Measurements from ENCODE around the gene MMS22L. TPM values are rescaled to one million over a fixed set of nuclear protein-coding genes. Genes with fewer than 3 reads are reported as not detected.

The MMS22L gene
- total RNA-seq, 5 donors from 2014 or later (not counting 1 experiment from before 2014, with no cell fraction given) = 10.2 to 14.0 (median 12.2) TPM

GRCh38 chr6:97129106-97129505 lies 153.9 kb downstream of the MMS22L start:
- Mint-ChIP-seq H3K4me1 (no peaks in the 10 kb centered on the region), H3K4me3 (no peak overlapping the region), H3K36me3 (peaks cover 8% of the 10 kb centered on the region), H3K27ac (no peak overlapping the region), H3K9me3 (no peaks in the 10 kb centered on the region), H3K27me3 (no peaks in the 10 kb centered on the region)
- H3K27ac ChIP-seq (ENCODE audit: low read length) = no peak overlapping the region
- no peaks in the 10 kb centered on the region for H3K4me1 ChIP-seq (ENCODE audit: control insufficient read depth in 1 of 2, extremely low read depth in 1 of 2, insufficient read depth in 2 of 2, low read length in 2 of 2)
- DNase-seq = no peak
- WGBS (ENCODE audit: insufficient coverage) = no CpG with 5 or more reads among the region's 2 CpGs
- no peaks in the 10 kb centered on the region for H3K9me3 ChIP-seq
- no peaks in the 10 kb centered on the region for H3K36me3 ChIP-seq (ENCODE audit: control insufficient read depth in 2 of 2, extremely low read depth in 1 of 2, insufficient read depth in 1 of 2, low read length in 1 of 2)
- ATAC-seq (replicated peaks in 1 of 4) = no peak
- no peak overlapping the region for H3K4me3 ChIP-seq (ENCODE audit: control insufficient read depth in 1 of 2, extremely low read depth in 1 of 2, low read length in 1 of 2)
- POLR2A ChIA-PET = no interaction called here
- no peaks in the 10 kb centered on the region for H3K27me3 ChIP-seq (replicated peaks in 1 of 2; ENCODE audit: control insufficient read depth in 2 of 2, extremely low read depth in 1 of 2, insufficient read depth in 2 of 2, low read length in 1 of 2)
- CTCF ChIA-PET = no interaction called here

DNA sequence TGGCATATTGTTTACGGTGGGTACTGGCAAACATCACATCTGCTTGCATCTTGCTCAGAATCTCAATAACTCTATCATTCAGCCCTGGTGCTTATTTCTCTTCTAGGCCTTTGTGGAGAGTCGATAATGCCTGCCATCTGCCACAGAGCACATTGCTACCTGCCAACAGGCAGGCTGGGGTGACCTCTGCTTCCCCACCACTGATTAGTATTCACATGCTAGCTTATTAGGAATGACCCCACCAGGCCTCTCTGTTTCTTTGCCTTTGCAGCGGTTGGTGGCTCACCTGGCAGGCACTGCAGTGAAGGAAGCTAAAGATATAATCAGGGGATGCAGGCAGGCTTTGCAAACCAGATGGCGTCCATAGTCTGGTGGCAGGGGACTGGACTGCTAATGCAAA lies 154.5 kb downstream of the MMS22L start:
- POLR2A ChIA-PET = no interaction called here
- Histone ChIP-seq H3K4me1 (ENCODE audit: control insufficient read depth in 1 of 2, extremely low read depth in 1 of 2, insufficient read depth in 2 of 2, low read length in 2 of 2) (no peaks in the 10 kb centered on the region), H3K4me3 (ENCODE audit: control insufficient read depth in 1 of 2, extremely low read depth in 1 of 2, low read length in 1 of 2) (no peak overlapping the region), H3K27me3 (replicated peaks in 1 of 2; ENCODE audit: control insufficient read depth in 2 of 2, extremely low read depth in 1 of 2, insufficient read depth in 2 of 2, low read length in 1 of 2) (no peaks in the 10 kb centered on the region), H3K9me3 (no peaks in the 10 kb centered on the region), H3K27ac (ENCODE audit: low read length) (no peak overlapping the region), H3K36me3 (ENCODE audit: control insufficient read depth in 2 of 2, extremely low read depth in 1 of 2, insufficient read depth in 1 of 2, low read length in 1 of 2) (no peaks in the 10 kb centered on the region)
- CTCF ChIA-PET = no interaction called here
- DNase-seq (no peak), ATAC-seq (replicated peaks in 1 of 4) (no peak)
- Mint-ChIP-seq H3K36me3 (peaks cover 8% of the 10 kb centered on the region), H3K4me1 (no peaks in the 10 kb centered on the region), H3K27me3 (no peaks in the 10 kb centered on the region), H3K27ac (no peak overlapping the region), H3K9me3 (no peaks in the 10 kb centered on the region), H3K4me3 (no peak overlapping the region)
- 58% methylated on average over 2 of the region's 4 CpGs for WGBS (ENCODE audit: insufficient coverage)

- Mint-ChIP-seq H3K27ac (no peak overlapping the region), H3K36me3 (peaks cover 17% of the 10 kb centered on the region), H3K27me3 (no peaks in the 10 kb centered on the region), H3K9me3 (peaks cover 9 to 15% (median 10%) of the 10 kb centered on the region in 3 donors), H3K4me1 (no peaks in the 10 kb centered on the region), H3K4me3 (no peak overlapping the region)
- Histone ChIP-seq H3K4me1 (ENCODE audit: control insufficient read depth in 1 of 2, extremely low read depth in 1 of 2, insufficient read depth in 2 of 2, low read length in 2 of 2) (no peaks in the 10 kb centered on the region), H3K27me3 (replicated peaks in 1 of 2; ENCODE audit: control insufficient read depth in 2 of 2, extremely low read depth in 1 of 2, insufficient read depth in 2 of 2, low read length in 1 of 2) (no peaks in the 10 kb centered on the region), H3K4me3 (ENCODE audit: control insufficient read depth in 1 of 2, extremely low read depth in 1 of 2, low read length in 1 of 2) (no peak overlapping the region), H3K27ac (ENCODE audit: low read length) (no peak overlapping the region), H3K9me3 (no peaks in the 10 kb centered on the region), H3K36me3 (ENCODE audit: control insufficient read depth in 2 of 2, extremely low read depth in 1 of 2, insufficient read depth in 1 of 2, low read length in 1 of 2) (no peaks in the 10 kb centered on the region)
- no CpG with 5 or more reads among the region's 3 CpGs for WGBS (ENCODE audit: insufficient coverage)
- ATAC-seq (replicated peaks in 1 of 4) (no peak), DNase-seq (no peak)
- CTCF ChIA-PET = interaction anchor here in 1 of 2 donors (0.6 kb wide), 1 partner anchor 323 kb away, joined by 11 read pairs; no protein-coding TSS in a partner anchor
- POLR2A ChIA-PET = no interaction called here
Observed at GRCh38 chr6:97123652-97124051, 159.4 kb downstream of the MMS22L start.

GRCh38 chr6:97123112-97123511 lies 159.9 kb downstream of the MMS22L start:
- H3K27me3 Mint-ChIP-seq = no peaks in the 10 kb centered on the region
- H3K4me1 ChIP-seq (ENCODE audit: control insufficient read depth in 1 of 2, extremely low read depth in 1 of 2, insufficient read depth in 2 of 2, low read length in 2 of 2) = no peaks in the 10 kb centered on the region
- DNase-seq = no peak
- ATAC-seq (replicated peaks in 1 of 4) = no peak
- H3K27ac ChIP-seq (ENCODE audit: low read length) = no peak overlapping the region
- no peak overlapping the region for H3K4me3 ChIP-seq (ENCODE audit: control insufficient read depth in 1 of 2, extremely low read depth in 1 of 2, low read length in 1 of 2)
- H3K36me3 Mint-ChIP-seq = peaks cover 14% of the 10 kb centered on the region
- CTCF ChIA-PET = no interaction called here
- no peak overlapping the region for H3K4me3 Mint-ChIP-seq
- H3K9me3 Mint-ChIP-seq = peaks cover 9 to 15% (median 10%) of the 10 kb centered on the region in 3 donors
- H3K4me1 Mint-ChIP-seq = no peaks in the 10 kb centered on the region
- H3K36me3 ChIP-seq (ENCODE audit: control insufficient read depth in 2 of 2, extremely low read depth in 1 of 2, insufficient read depth in 1 of 2, low read length in 1 of 2) = no peaks in the 10 kb centered on the region
- no peaks in the 10 kb centered on the region for H3K9me3 ChIP-seq
- no peaks in the 10 kb centered on the region for H3K27me3 ChIP-seq (replicated peaks in 1 of 2; ENCODE audit: control insufficient read depth in 2 of 2, extremely low read depth in 1 of 2, insufficient read depth in 2 of 2, low read length in 1 of 2)
- POLR2A ChIA-PET = no interaction called here
- WGBS (ENCODE audit: insufficient coverage) = no CpG with 5 or more reads among the region's 3 CpGs
- no peak overlapping the region for H3K27ac Mint-ChIP-seq

DNA sequence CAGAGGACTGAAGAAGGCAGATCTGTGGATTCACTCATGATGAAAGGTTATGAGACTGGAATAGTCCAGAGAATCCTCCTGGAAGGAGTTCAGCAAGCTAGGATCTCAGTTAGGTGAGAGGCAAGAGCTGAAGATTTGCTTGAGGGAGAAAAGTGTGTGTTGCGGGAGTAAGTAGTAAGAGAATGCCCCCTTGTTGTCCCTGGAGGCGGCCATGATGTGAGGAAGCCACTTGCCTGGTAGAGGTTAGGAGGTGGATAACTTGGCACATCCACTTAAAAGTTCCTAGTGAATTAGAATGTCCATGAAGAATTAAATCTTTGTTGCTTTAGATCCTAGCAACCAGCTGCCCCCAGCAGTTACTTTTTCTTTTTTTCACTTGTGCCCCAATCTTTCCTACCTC lies 162.5 kb downstream of the MMS22L start:
- Mint-ChIP-seq H3K27me3 (no peaks in the 10 kb centered on the region), H3K4me1 (no peaks in the 10 kb centered on the region), H3K9me3 (peaks cover 9 to 15% (median 10%) of the 10 kb centered on the region in 3 donors), H3K4me3 (no peak overlapping the region), H3K36me3 (peaks cover 14% of the 10 kb centered on the region), H3K27ac (no peak overlapping the region)
- no peak for ATAC-seq (replicated peaks in 1 of 4)
- CTCF ChIA-PET = no interaction called here
- Histone ChIP-seq H3K4me3 (ENCODE audit: control insufficient read depth in 1 of 2, extremely low read depth in 1 of 2, low read length in 1 of 2) (no peak overlapping the region), H3K4me1 (ENCODE audit: control insufficient read depth in 1 of 2, extremely low read depth in 1 of 2, insufficient read depth in 2 of 2, low read length in 2 of 2) (no peaks in the 10 kb centered on the region), H3K9me3 (no peaks in the 10 kb centered on the region), H3K36me3 (ENCODE audit: control insufficient read depth in 2 of 2, extremely low read depth in 1 of 2, insufficient read depth in 1 of 2, low read length in 1 of 2) (no peaks in the 10 kb centered on the region), H3K27ac (ENCODE audit: low read length) (no peak overlapping the region), H3K27me3 (replicated peaks in 1 of 2; ENCODE audit: control insufficient read depth in 2 of 2, extremely low read depth in 1 of 2, insufficient read depth in 2 of 2, low read length in 1 of 2) (no peaks in the 10 kb centered on the region)
- POLR2A ChIA-PET = no interaction called here
- 100% methylated on average over 1 of the region's 2 CpGs for WGBS (ENCODE audit: insufficient coverage)
- DNase-seq = no peak

DNA sequence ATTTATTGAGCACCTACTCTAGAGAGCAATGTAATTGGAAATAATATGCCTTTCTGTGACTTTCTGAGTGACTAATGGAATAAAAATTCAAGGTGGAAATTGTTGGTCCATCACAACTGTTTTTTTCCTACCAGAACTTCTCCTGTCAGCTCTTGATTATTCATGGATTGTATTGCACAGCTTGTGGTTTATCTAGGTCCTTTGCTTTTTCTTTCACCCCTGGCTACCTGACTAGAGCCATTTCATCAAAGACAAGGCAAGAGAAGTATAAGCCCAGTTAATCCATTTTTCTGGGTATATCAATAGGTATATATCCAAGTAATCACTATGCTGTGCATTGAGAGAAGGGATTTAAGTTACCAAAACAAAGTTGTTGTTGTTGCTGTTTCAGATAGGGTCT lies 168.4 kb downstream of the MMS22L start:
- CTCF ChIA-PET = no interaction called here
- Mint-ChIP-seq H3K4me3 (no peak overlapping the region), H3K27me3 (no peaks in the 10 kb centered on the region), H3K9me3 (peaks cover 0 to 1% (median under 1%) of the 10 kb centered on the region in 3 donors), H3K36me3 (peaks cover 25% of the 10 kb centered on the region), H3K27ac (no peak overlapping the region), H3K4me1 (peaks cover 0 to 9% (median 8%) of the 10 kb centered on the region in 3 donors)
- Histone ChIP-seq H3K9me3 (no peaks in the 10 kb centered on the region), H3K4me3 (ENCODE audit: control insufficient read depth in 1 of 2, extremely low read depth in 1 of 2, low read length in 1 of 2) (no peak overlapping the region), H3K36me3 (ENCODE audit: control insufficient read depth in 2 of 2, extremely low read depth in 1 of 2, insufficient read depth in 1 of 2, low read length in 1 of 2) (peaks cover 0 to 2% of the 10 kb centered on the region in 2 donors), H3K27ac (ENCODE audit: low read length) (no peak overlapping the region), H3K27me3 (replicated peaks in 1 of 2; ENCODE audit: control insufficient read depth in 2 of 2, extremely low read depth in 1 of 2, insufficient read depth in 2 of 2, low read length in 1 of 2) (no peaks in the 10 kb centered on the region), H3K4me1 (ENCODE audit: control insufficient read depth in 1 of 2, extremely low read depth in 1 of 2, insufficient read depth in 2 of 2, low read length in 2 of 2) (no peaks in the 10 kb centered on the region)
- POLR2A ChIA-PET = no interaction called here
- DNase-seq (no peak), ATAC-seq (replicated peaks in 1 of 4) (no peak)

DNA sequence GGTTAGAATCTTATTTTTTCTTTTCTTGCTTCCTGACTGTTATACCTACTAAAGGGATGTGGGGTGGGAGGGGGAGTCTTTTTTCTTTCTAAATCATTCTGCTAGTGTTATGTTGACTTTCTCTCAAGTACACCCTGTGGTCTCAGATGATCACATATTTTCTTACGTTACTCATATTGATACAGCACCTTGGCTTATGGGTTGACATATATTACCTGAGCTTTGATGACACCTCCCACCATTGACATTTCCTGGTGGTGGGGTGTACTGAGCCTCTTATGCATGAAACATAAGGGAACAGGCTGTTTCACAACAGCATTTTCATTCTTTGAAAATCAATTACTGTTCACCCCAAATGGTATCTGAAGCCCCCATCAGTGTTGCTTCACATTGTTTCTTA lies 169.8 kb downstream of the MMS22L start:
- POLR2A ChIA-PET = no interaction called here
- WGBS (ENCODE audit: insufficient coverage) = no CpG with 5 or more reads among the region's 1 CpG

More for the DNA sequence above, 169.8 kb downstream of the MMS22L start:
- Mint-ChIP-seq H3K27me3 (no peaks in the 10 kb centered on the region), H3K36me3 (peaks cover 25% of the 10 kb centered on the region), H3K9me3 (no peaks in the 10 kb centered on the region), H3K27ac (no peak overlapping the region), H3K4me1 (peaks cover 0 to 12% (median 8%) of the 10 kb centered on the region in 3 donors), H3K4me3 (no peak overlapping the region)
- Histone ChIP-seq H3K4me1 (ENCODE audit: control insufficient read depth in 1 of 2, extremely low read depth in 1 of 2, insufficient read depth in 2 of 2, low read length in 2 of 2) (no peaks in the 10 kb centered on the region), H3K27me3 (replicated peaks in 1 of 2; ENCODE audit: control insufficient read depth in 2 of 2, extremely low read depth in 1 of 2, insufficient read depth in 2 of 2, low read length in 1 of 2) (no peaks in the 10 kb centered on the region), H3K9me3 (no peaks in the 10 kb centered on the region), H3K36me3 (ENCODE audit: control insufficient read depth in 2 of 2, extremely low read depth in 1 of 2, insufficient read depth in 1 of 2, low read length in 1 of 2) (peaks cover 0 to 2% of the 10 kb centered on the region in 2 donors), H3K4me3 (ENCODE audit: control insufficient read depth in 1 of 2, extremely low read depth in 1 of 2, low read length in 1 of 2) (no peak overlapping the region), H3K27ac (ENCODE audit: low read length) (no peak overlapping the region)
- CTCF ChIA-PET = no interaction called here
- DNase-seq = no peak
- ATAC-seq (replicated peaks in 1 of 4) = no peak
